PC-3 (cell line): ENCODE measurements around the gene PRKAR2A.

ENCODE experiments used
- EZH2 ChIP-seq: fragments of 300-600 bp; sonication (generic); IDR thresholded peaks from one replicate; pipeline ENCODE4 v1.6.1; 2017; ENCODE audit warnings: antibody characterized with exemption, mild to moderate bottlenecking, low read length; ENCODE audit not compliant: unreplicated experiment
- TF ChIP-seq, protein P1 (sequence below): fragments of 300-600 bp; sonication (generic); conservative IDR thresholded peaks from 2 replicates; pipeline ENCODE4 v1.5.1; 2017; ENCODE audit warnings: antibody characterized with exemption, low read depth, mild to moderate bottlenecking, low read length

DNA sequence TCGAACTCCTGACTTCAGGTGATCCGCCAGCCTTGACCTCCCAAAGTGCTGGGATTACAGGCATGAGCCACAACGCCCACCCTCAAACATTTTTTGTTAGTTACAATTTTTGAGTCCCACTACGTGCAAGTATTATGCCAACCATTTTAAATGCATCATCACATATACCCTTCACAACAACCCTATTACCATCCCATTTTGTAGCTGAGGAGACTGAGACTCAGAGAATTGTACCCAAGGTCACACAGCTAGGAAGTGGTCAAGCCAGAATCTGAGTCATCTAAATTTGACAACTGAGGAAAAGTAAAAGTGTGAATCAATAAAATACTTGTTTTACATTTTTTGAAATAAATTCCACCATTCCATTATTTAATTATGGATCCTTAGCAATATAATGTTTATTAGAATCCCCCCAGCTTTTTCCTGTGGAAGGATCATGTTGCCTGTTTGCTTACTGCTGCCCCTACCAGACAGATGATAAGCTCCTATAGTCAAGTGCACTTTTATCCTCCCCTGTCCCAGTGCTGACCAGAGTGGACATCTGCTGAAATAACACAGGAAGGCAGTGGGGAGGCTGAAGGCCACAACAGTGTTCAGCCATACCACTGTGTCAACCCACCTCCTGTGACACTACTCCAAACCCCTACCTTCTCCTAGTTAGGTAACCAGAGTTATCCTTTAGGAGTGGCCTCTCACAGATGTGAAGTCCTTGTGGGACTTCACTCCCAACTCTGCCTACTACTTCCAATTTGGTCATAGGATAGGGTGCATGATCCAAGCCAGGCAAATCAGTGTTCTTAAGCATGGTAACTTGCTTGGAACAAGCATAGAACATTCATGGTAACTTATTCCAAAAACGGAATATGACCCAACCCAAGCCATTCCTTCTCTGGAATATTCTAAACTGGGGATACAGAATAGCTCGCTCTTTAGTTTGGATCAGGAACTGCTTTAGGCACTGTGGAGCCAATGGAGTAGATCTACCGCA lies 28.1 kb downstream of the PRKAR2A start:
- TF ChIP-seq, protein P1, sequence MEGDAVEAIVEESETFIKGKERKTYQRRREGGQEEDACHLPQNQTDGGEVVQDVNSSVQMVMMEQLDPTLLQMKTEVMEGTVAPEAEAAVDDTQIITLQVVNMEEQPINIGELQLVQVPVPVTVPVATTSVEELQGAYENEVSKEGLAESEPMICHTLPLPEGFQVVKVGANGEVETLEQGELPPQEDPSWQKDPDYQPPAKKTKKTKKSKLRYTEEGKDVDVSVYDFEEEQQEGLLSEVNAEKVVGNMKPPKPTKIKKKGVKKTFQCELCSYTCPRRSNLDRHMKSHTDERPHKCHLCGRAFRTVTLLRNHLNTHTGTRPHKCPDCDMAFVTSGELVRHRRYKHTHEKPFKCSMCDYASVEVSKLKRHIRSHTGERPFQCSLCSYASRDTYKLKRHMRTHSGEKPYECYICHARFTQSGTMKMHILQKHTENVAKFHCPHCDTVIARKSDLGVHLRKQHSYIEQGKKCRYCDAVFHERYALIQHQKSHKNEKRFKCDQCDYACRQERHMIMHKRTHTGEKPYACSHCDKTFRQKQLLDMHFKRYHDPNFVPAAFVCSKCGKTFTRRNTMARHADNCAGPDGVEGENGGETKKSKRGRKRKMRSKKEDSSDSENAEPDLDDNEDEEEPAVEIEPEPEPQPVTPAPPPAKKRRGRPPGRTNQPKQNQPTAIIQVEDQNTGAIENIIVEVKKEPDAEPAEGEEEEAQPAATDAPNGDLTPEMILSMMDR, result no peak
- TF ChIP-seq EZH2, result no peak
